ENCODE data around the gene MYOM3. TPM values are rescaled to one million over a fixed set of nuclear protein-coding genes. Genes with fewer than 3 reads are reported as not detected.

Gene MYOM3
- total RNA-seq, 1 donor from 2014 or later, result 8.1 TPM

GRCh38 chr1:24109686-24110475 lies 2.1 kb downstream of the MYOM3 start:
- H3K36me3 ChIP-seq (ENCODE audit: control insufficient read depth, insufficient read depth, low read length), result no peaks in the 10 kb centered on the region
- H3K27me3 ChIP-seq (ENCODE audit: control insufficient read depth, insufficient read depth, low read length), result peaks cover 8% of the 10 kb centered on the region
- no peak for DNase-seq (ENCODE audit: low read depth)
- TF ChIP-seq, protein P1, sequence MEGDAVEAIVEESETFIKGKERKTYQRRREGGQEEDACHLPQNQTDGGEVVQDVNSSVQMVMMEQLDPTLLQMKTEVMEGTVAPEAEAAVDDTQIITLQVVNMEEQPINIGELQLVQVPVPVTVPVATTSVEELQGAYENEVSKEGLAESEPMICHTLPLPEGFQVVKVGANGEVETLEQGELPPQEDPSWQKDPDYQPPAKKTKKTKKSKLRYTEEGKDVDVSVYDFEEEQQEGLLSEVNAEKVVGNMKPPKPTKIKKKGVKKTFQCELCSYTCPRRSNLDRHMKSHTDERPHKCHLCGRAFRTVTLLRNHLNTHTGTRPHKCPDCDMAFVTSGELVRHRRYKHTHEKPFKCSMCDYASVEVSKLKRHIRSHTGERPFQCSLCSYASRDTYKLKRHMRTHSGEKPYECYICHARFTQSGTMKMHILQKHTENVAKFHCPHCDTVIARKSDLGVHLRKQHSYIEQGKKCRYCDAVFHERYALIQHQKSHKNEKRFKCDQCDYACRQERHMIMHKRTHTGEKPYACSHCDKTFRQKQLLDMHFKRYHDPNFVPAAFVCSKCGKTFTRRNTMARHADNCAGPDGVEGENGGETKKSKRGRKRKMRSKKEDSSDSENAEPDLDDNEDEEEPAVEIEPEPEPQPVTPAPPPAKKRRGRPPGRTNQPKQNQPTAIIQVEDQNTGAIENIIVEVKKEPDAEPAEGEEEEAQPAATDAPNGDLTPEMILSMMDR (IDR thresholded peaks at IDR 0.05; ENCODE audit: insufficient read depth, low read length, poor library complexity, severe bottlenecking), result no peak
- H3K4me3 ChIP-seq (ENCODE audit: low read depth, low read length), result no peak overlapping the region

DNA sequence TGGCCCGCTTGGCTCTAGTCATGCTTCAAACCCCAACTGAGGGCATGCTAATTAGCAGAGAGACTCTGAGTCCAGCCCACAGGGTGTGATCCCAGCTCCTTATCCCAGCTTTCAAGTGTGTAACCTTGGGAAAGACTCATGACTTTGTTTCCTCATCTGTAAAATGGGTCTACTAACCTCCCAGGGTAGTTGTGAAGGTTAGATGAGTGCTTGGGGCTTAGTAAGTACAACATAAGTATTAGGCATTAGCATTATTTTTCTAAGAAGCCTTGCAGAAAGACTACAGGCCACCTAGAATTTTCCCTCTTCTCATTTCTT lies 2.8 kb downstream of the MYOM3 start:
- H3K4me3 ChIP-seq (ENCODE audit: low read depth, low read length), result no peak overlapping the region
- no peaks in the 10 kb centered on the region for H3K36me3 ChIP-seq (ENCODE audit: control insufficient read depth, insufficient read depth, low read length)
- no peak for DNase-seq (ENCODE audit: low read depth)
- TF ChIP-seq, protein P1 (IDR thresholded peaks at IDR 0.05; ENCODE audit: insufficient read depth, low read length, poor library complexity, severe bottlenecking), result no peak
- H3K27me3 ChIP-seq (ENCODE audit: control insufficient read depth, insufficient read depth, low read length), result peaks cover 8% of the 10 kb centered on the region

DNA sequence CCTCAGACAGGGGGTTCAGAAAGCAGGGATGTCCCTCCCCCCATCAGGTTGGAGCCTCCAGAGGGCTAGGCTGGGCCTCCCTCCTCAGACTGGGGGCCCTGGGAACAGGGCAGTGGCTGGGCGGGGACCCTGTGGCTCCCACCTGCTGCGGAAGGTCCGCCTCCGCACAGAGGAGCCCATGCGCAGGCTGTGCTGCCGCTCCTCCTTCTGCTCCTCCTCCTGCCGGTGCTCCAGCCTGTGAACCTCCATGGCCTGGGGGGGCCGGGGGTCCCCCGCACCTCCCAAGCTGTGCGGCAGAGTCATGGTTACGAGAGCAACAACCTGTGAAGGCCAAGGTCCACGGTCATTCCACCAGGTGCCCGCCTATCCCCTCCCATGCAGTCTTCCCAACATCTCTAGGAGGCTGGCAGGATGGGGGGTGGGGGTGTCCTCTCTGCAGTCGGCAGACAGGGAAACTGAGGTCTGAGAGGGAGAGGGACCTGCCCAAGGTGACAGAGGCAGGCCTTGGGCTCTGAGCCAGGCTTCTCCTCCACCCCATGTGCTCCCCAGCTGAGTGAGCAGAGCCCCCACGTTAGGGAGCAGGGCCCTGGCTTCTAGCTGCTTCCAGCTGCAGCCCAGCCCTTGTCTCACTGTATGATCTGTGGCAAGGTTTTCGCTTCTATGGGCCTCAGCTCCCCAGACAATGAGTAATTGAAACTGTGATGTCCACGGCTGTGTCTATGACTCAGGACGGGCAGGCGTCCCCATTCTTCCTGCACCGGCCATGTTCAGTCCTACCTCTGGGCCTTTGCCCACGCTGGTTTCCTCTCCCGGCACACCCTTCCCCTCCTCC lies 3.4 kb downstream of the MYOM3 start:
- TF ChIP-seq, protein P1 (IDR thresholded peaks at IDR 0.05; ENCODE audit: insufficient read depth, low read length, poor library complexity, severe bottlenecking), result no peak
- H3K27me3 ChIP-seq (ENCODE audit: control insufficient read depth, insufficient read depth, low read length), result peaks cover 4% of the 10 kb centered on the region
- no peaks in the 10 kb centered on the region for H3K36me3 ChIP-seq (ENCODE audit: control insufficient read depth, insufficient read depth, low read length)
- DNase-seq (ENCODE audit: low read depth), result peak; percentile 80
- H3K4me3 ChIP-seq (ENCODE audit: low read depth, low read length), result no peak overlapping the region

DNA sequence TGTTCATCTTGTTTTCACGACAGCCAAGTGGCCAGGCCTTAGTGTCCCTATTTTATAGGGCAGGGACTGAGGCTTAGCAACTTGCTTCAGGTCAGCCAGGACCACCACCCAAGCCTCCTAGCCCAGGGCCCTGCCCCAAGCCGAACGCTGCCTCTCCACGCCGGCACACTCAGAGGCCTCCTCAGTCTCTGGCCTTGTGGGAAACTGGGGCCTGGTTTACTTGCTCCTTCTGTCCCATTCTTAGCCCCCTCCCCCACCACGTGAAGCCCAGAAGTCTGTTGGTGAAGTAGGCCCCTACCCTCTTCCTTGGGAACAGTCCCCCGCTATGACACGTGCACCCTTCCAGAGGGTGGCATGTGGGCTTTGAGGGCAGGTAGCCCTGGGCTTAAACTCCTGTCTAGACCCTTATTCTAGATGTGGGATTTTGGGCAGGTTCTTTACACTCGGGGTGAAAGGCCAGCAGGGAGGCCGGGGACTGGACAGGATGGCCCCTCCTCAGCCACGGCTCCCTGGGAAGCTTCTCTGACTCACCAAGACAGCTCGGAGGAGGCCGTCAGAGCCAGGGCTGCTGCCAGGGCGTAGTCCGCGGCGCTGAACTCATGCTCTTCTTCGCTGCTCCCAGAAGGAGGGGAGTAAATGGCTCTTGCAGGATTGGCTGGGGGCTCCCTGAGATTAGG lies 4.3 kb downstream of the MYOM3 start:
- Histone ChIP-seq H3K27me3 (ENCODE audit: control insufficient read depth, insufficient read depth, low read length) (peaks cover 3% of the 10 kb centered on the region), H3K4me3 (ENCODE audit: low read depth, low read length) (no peak overlapping the region), H3K36me3 (ENCODE audit: control insufficient read depth, insufficient read depth, low read length) (no peaks in the 10 kb centered on the region)
- DNase-seq (ENCODE audit: low read depth), result peak; percentile 34
- TF ChIP-seq, protein P1 (IDR thresholded peaks at IDR 0.05; ENCODE audit: insufficient read depth, low read length, poor library complexity, severe bottlenecking), result no peak

GRCh38 chr1:24105368-24106160 lies 6.4 kb downstream of the MYOM3 start:
- Histone ChIP-seq H3K4me3 (ENCODE audit: low read depth, low read length) (no peak overlapping the region), H3K27me3 (ENCODE audit: control insufficient read depth, insufficient read depth, low read length) (no peaks in the 10 kb centered on the region), H3K36me3 (ENCODE audit: control insufficient read depth, insufficient read depth, low read length) (no peaks in the 10 kb centered on the region)
- TF ChIP-seq, protein P1 (IDR thresholded peaks at IDR 0.05; ENCODE audit: insufficient read depth, low read length, poor library complexity, severe bottlenecking), result no peak
- no peak for DNase-seq (ENCODE audit: low read depth)

All from kidney epithelial cell (primary cell).